ENCODE measurements around the gene LRRC4.

DNA sequence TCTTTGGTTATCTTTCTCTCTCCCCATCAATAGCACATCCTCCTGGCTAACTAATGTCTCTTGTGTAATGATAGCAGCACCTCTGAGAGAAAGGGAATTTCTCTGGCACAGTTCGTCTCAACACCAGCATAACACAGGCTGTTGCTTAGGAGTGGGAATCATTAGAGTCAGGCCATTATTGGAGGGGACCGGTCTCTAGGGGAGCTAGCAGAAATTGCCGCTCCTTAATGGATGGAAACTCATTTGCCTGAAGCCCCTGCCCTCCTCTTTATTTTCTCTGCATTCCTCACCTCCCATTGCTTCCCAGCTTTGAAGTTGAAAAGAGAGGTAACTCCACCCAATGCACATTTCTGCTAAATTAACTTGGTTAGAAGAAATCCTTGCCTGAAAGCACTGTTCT lies 11.9 kb downstream of the LRRC4 start:
- TF ChIP-seq, protein P1, sequence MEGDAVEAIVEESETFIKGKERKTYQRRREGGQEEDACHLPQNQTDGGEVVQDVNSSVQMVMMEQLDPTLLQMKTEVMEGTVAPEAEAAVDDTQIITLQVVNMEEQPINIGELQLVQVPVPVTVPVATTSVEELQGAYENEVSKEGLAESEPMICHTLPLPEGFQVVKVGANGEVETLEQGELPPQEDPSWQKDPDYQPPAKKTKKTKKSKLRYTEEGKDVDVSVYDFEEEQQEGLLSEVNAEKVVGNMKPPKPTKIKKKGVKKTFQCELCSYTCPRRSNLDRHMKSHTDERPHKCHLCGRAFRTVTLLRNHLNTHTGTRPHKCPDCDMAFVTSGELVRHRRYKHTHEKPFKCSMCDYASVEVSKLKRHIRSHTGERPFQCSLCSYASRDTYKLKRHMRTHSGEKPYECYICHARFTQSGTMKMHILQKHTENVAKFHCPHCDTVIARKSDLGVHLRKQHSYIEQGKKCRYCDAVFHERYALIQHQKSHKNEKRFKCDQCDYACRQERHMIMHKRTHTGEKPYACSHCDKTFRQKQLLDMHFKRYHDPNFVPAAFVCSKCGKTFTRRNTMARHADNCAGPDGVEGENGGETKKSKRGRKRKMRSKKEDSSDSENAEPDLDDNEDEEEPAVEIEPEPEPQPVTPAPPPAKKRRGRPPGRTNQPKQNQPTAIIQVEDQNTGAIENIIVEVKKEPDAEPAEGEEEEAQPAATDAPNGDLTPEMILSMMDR (IDR thresholded peaks at IDR 0.05) = no peak
- no peak for TF ChIP-seq POLR2A (IDR thresholded peaks at IDR 0.05)

Data from testis (tissue), 2 donors.